Measurements from ENCODE around the gene ZNRF1. TPM values are rescaled to one million over a fixed set of nuclear protein-coding genes. Genes with fewer than 3 reads are reported as not detected.

ZNRF1 gene
- polyA plus RNA-seq, 2 of the 4 experiments (the other 2 are of a cell fraction) = 18.6 to 22.6 TPM

- no peak for TF ChIP-seq FOXS1 (CRISPR knock-in tag; IDR thresholded peaks at IDR 0.05)
- no peak for TF ChIP-seq ESRRA (IDR thresholded peaks at IDR 0.05; ENCODE audit: borderline replicate concordance, low read length)
- no peak for TF ChIP-seq CHD2 (IDR thresholded peaks at IDR 0.05; ENCODE audit: low read length, partially characterized antibody)
- TF ChIP-seq SMC3 (IDR thresholded peaks at IDR 0.05) = no peak
- no peak for TF ChIP-seq BCL3 (IDR thresholded peaks at IDR 0.05)
- no peak for TF ChIP-seq NFE2L2 (conservative IDR thresholded peaks at IDR 0.05; ENCODE audit: low read length)
- TF ChIP-seq FOSB (CRISPR knock-in tag; IDR thresholded peaks at IDR 0.05) = no peak
- TF ChIP-seq RCOR1 (IDR thresholded peaks at IDR 0.05; ENCODE audit: low read depth, low read length) = no peak
- no peak for TF ChIP-seq EP300 (IDR thresholded peaks at IDR 0.05)
- no peak for TF ChIP-seq CEBPB (IDR thresholded peaks at IDR 0.05)
- TF ChIP-seq KDM1A (IDR thresholded peaks at IDR 0.05; ENCODE audit: low read depth) = no peak
- no peak for TF ChIP-seq ZNF302 (CRISPR knock-in tag; IDR thresholded peaks at IDR 0.05)
- TF ChIP-seq POLR2AphosphoS2 (conservative IDR thresholded peaks at IDR 0.05; ENCODE audit: low read length) = no peak
- TF ChIP-seq HES2 (IDR thresholded peaks at IDR 0.05) = no peak
- TF ChIP-seq TFCP2L1 (CRISPR knock-in tag; IDR thresholded peaks at IDR 0.05) = no peak
- no peak for TF ChIP-seq CBX2 (IDR thresholded peaks at IDR 0.05; ENCODE audit: borderline replicate concordance, low read depth)
- no peak for TF ChIP-seq POLR2A (IDR thresholded peaks at IDR 0.05; ENCODE audit: low read length)
- TF ChIP-seq PBX3 (IDR thresholded peaks at IDR 0.05) = no peak
- TF ChIP-seq HDAC2 (IDR thresholded peaks at IDR 0.05) = no peak
- WGBS (ENCODE audit: missing lambda C conversion rate) = 94% methylated on average over 3 of the region's 3 CpGs
- FAIRE-seq = no peak
These were observed 49.5 kb upstream of the ZNRF1 start for GRCh38 chr16:74949309-74949708.

GRCh38 chr16:74950511-74950910 lies 48.3 kb upstream of the ZNRF1 start:
- CTCF ChIA-PET = interaction anchor here (2.1 kb wide), 1 partner anchor 161 kb away, joined by 5 read pairs; no protein-coding TSS in a partner anchor
- no peak overlapping the region for H3K4me2 ChIP-seq

More at GRCh38 chr16:74949309-74949708, 49.5 kb upstream of the ZNRF1 start:
- no peak for ATAC-seq
- ChIA-PET POLR2A (no interaction called here), CTCF (no interaction called here)
- no peak for DNase-seq (ENCODE audit: low read depth in 1 of 2, low spot score in 1 of 2)
- Histone ChIP-seq H3K9me3 (no peaks in the 10 kb centered on the region), H3K4me1 (no peaks in the 10 kb centered on the region), H3K4me3 (no peak overlapping the region), H3K4me2 (no peak overlapping the region), H3K27ac (no peak overlapping the region)

More at GRCh38 chr16:74950511-74950910, 48.3 kb upstream of the ZNRF1 start:
- TF ChIP-seq GATA3 (IDR thresholded peaks at IDR 0.05; ENCODE audit: borderline replicate concordance) (no peak), POLR2AphosphoS2 (conservative IDR thresholded peaks at IDR 0.05; ENCODE audit: low read length) (no peak), MYC (IDR thresholded peaks at IDR 0.05; ENCODE audit: borderline replicate concordance, low read length) (no peak), HEYL (CRISPR knock-in tag; IDR thresholded peaks at IDR 0.05) (no peak), ATOH8 (CRISPR knock-in tag; IDR thresholded peaks at IDR 0.05; ENCODE audit: low read depth) (no peak), ZFP36 (IDR thresholded peaks at IDR 0.05; ENCODE audit: borderline replicate concordance, partially characterized antibody) (no peak), EHMT2 (IDR thresholded peaks at IDR 0.05; ENCODE audit: low read depth) (no peak), KDM1A (IDR thresholded peaks at IDR 0.05; ENCODE audit: low read depth) (no peak), SREBF2 (IDR thresholded peaks at IDR 0.05) (no peak), SMC3 (IDR thresholded peaks at IDR 0.05) (no peak), CHD4 (IDR thresholded peaks at IDR 0.05; ENCODE audit: borderline replicate concordance) (no peak), USF2 (IDR thresholded peaks at IDR 0.05) (no peak), HES2 (IDR thresholded peaks at IDR 0.05) (no peak), CBX8 (IDR thresholded peaks at IDR 0.05) (no peak), EP300 (IDR thresholded peaks at IDR 0.05) (no peak), POLR2A (IDR thresholded peaks at IDR 0.05; ENCODE audit: low read length) (no peak), RARB (CRISPR knock-in tag; IDR thresholded peaks at IDR 0.05) (no peak)
- H3K4me3 ChIP-seq = no peak overlapping the region
- DNase-seq (ENCODE audit: low read depth in 1 of 2, low spot score in 1 of 2) (no peak), FAIRE-seq (no peak), ATAC-seq (no peak)
- POLR2A ChIA-PET = no interaction called here
- H3K27ac ChIP-seq = no peak overlapping the region
- 97% methylated on average over 7 of the region's 7 CpGs for WGBS (ENCODE audit: missing lambda C conversion rate)
- H3K4me1 ChIP-seq = no peaks in the 10 kb centered on the region
- no peaks in the 10 kb centered on the region for H3K9me3 ChIP-seq

Measured in A549 (cell line).